GM18951 (cell line): ENCODE results near the gene OR4B1.
"Not testable (repeated sequence)": the region's sequence is repeated elsewhere in the genome, so short reads cannot be mapped to it uniquely, and the experiment has no call there.

Source experiments
- POLR2A ChIP-seq: IDR thresholded peaks from 4 replicates; pipeline ENCODE4 v1.6.1; 2011; ENCODE audit warnings: mild to moderate bottlenecking; ENCODE audit not compliant: insufficient read length, insufficient read depth; ENCODE audit errors: extremely low read depth
- in situ Hi-C: fragments of 300-500 bp; cut with MboI; formaldehyde crosslinking; loops from one replicate; pipeline ENCODE4 v1.12.0; 2022; ENCODE audit warnings: low sequenced_read_pairs, mixed read lengths, inconsistent platforms; ENCODE audit not compliant: unreplicated experiment

The OR4B1 gene, protein sequence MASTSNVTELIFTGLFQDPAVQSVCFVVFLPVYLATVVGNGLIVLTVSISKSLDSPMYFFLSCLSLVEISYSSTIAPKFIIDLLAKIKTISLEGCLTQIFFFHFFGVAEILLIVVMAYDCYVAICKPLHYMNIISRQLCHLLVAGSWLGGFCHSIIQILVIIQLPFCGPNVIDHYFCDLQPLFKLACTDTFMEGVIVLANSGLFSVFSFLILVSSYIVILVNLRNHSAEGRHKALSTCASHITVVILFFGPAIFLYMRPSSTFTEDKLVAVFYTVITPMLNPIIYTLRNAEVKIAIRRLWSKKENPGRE

DNA sequence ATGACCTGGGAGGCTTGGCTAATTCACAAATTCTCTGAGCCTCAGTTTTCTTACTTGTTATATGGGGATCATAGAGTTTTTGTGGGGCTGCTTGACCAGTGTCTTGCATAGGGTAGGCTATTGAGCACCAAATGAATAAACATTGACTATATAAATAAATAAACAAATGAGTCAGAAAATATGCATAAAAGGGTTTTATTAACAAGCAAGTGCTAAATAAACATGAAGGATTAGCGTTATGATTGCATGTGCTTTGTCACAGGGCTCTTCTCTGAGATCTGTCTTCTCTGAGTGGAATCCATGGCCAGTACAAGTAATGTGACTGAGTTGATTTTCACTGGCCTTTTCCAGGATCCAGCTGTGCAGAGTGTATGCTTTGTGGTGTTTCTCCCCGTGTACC, at the start of gene OR4B1:
Gene OR4B1 (plus strand): TSS at position 301 of the 400 bp plus-strand sequence. CDS start 0 bp downstream, at position 301.
- in situ Hi-C loops: no loop called here
- TF ChIP-seq POLR2A: no peak

DNA sequence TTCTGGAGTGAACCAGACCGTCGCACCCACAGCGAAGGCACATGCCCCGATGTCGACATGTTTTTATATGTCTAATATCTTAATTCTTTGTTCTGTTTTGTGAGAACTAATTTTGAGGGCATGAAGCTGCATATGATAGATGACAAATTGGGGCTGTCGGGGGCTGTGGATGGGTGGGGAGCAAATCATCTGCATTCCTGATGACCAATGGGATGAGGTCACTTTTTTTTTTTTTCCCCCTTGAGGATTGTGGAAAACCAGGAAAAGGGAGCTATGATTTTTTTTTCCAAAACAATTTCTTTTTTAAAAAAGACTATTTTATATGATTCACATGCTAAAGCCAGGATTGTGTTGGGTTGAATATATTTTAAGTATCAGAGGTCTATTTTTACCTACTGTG, 49.2 kb upstream of the OR4B1 start:
- no peak for TF ChIP-seq POLR2A
- in situ Hi-C loops: no loop called here

DNA sequence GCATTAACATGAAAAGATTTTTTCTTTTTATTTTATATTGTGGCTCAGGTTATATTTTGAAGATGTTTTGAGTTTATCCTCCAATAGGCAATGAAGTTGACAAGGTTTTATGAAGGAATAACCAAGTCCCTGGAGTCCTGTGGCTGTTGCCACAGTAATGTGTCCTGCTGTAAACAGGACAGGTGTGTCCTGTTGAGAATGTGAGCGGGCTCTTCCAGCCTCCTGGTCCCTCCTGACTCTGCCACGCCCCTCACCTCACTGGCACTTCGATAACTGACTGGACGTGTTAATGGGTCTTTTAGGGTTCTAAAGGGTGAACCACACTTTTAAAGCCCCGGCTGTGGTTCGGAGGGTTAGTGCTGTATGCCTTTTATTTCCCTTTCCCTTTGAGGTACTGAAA, 47.8 kb upstream of the OR4B1 start:
- in situ Hi-C loops: no loop called here
- no peak for TF ChIP-seq POLR2A

DNA sequence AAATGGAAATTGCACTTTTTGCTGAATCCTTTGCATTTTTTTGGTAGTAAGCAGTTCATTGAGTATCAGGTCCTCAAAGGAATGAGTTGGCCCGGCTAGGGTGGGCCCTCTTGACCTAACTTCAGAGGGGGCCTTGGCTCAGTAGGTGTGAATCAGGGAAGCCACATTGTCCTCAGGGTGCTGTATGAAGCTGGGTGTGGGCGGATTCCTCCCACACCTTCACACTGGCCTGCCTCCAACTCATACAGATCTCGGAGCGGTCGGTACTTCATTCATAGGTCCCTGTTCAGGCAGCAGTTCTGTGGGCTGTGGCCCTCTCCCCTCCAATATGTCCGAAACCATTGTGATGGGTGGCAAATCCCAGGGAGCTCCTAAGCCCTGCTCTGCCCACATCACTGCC, 47.4 kb upstream of the OR4B1 start:
- TF ChIP-seq POLR2A: no peak
- in situ Hi-C loops: no loop called here

DNA sequence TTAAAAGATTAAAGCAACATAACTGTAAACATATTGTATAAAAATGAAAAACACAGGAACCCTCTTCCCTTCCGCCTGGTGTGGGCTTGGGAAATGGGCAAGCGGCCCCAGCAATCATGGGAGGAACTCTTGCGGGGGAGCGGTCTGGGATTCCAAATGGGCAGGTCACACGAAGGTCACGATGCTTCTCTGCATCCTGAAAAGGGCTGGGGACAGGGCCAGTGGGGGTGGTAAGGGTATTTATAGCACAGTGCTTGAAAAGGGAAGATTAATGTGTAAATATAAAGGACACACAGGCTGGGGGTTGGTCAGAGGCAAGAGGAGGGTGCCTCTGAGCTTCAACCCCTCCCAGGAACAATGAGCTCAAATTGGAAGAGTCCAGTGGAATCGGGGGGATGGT, 46.9 kb upstream of the OR4B1 start:
- TF ChIP-seq POLR2A: no peak
- in situ Hi-C loops: no loop called here

DNA sequence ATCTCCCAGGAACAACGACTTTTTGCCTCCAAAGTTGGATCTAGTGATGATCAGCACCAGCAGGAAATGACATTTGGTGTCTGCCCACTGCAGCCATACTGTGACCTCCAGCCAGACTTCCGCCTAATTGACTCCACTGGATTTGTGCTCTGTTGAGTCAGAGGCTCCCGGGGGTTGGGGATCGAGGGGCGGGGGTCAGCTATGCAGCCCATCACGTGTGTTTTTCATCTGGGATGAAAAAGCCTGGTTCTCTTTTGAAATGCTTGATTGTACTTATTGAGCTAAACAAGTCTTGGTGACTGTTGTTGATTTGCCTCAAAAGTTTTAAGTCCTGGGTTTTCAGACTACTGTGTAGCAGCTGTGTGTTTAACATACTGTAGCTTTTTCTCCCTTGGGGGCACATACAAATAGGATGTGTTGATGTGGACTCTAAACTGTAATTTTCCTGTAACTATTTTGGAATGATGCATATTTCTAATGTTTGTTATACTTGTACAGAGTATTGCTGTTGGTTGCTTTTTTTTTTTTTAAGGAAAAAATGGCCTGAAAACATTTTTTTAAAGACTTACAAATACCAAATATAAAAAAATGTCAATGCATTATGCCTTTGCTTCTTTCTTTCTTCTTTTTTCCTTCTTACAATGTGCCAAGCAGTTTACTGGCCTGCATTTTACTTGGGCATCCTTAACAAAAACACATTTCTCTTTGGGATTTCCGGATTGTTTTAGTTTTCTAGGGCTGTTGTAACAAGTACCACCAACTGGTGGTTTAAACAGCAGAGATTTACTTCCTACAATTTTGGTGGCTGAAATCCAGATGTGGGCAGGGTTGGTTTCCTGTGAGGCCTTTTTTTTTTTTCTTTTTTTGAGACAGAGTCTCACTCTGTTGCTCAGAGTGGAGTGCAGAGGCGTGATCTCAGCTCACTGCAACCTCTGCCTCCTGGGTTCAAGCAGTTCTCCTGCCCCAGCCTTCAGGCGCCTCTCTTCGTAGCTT, 46.1 kb upstream of the OR4B1 start:
- in situ Hi-C loops: no loop called here
- TF ChIP-seq POLR2A: no peak

DNA sequence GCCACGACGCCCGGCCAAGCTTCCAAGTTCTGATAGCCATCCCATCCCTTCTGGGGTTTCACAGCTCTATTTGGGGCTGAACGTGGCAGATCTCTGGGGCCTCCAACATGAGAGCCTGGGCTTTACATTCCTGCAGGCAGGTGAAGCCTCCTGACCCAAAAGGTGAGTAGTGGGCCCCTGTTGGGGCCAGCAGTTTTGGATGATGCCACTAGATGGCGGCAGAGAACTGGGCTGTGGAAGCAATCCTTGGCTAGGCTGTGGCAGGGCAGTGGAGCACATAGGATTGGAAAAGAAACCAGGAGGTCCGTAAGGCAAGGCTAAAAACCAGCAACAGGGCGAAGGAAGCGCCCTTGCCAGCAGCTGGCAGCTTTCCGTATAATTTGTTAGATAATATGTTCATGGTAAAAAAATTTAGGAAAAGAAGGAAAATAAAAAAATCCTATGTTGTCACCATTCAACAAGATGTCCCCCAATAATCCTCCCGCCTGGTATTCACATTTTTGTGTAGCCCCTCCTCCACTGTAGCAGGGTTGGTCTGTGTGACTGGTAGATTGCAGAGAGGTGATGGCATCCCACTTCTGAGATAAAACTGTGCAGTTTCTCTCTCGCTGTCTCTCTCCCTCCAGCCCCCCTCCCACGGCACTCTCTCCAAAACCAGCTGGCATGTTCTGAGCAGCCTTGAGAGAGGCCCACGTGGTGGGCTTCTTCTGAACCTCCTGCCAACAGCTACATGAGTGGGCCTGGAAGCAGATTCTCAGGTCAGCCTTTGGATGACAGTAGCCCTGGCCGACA, 43.6 kb upstream of the OR4B1 start:
- no peak for TF ChIP-seq POLR2A
- in situ Hi-C loops: no loop called here

DNA sequence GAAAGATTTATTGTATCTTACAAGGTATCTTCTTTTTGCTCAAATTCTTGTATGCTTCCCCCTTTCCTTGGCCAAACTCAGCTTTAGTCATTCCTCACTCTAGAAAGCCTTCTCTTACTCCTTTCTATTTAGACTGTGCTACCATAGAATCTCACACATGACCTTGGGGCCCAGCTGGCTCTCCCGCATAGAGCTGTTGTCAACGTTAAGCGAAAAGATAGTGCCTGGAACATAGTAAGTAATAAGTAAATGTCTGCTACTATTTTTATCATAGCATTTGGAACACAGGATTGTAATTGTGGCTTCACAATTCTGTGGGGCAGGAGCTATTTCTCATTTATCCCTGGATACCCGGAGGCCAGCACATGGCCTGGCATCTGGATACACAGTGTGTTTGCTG, 38.9 kb upstream of the OR4B1 start:
- TF ChIP-seq POLR2A: no peak
- in situ Hi-C loops: no loop called here

DNA sequence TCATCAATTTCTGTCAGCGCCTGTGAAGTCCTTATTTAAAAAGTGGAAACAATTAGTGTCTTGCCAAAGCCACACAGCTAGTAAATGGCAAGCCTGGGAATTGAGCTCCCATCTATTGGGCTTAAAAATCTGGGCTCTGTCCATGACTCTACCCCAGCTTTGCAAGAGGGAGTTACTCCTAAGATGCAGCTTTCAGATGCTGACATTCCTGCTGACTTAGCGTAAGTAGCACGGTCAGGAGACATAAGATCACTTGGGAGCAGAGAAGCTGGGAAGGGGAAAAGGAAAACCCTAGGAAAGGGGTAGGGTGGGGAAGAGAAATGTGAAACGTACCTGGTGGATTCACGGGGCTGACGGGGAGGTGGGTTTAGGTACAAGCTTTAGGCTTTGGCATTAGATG, 36.0 kb upstream of the OR4B1 start:
- in situ Hi-C loops: no loop called here
- TF ChIP-seq POLR2A: no peak

DNA sequence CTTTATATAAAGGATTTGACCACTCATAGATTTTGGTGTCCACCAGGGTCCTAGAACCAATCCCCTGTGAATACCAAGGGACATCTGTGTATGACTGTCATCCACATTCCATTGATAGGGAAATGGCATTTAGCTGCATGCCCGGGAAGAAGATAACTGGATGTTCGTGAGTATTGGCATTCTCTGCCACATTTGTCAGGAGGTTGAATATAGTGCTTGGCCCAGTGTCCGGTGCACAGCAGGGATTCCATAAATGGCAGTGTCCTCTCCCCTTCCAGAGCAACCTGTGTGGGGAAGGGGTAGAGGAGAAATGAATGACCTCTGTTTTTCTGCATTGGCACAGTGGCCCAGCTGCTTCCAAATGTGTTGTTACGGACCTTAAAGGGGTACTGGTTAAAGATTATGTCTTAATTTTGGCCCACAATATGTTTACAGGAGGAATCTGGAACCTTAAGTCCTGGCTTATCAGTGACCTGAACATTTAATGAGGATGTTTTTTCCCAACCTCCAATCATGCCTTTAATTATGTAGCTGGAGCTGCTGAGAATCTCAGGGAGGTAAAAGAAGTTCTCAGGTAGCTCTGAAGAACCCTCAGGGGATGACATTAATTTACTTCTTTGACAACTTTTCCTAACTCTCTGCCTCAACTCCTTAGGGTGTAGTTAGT, 33.6 kb upstream of the OR4B1 start:
- no peak for TF ChIP-seq POLR2A
- in situ Hi-C loops: no loop called here

DNA sequence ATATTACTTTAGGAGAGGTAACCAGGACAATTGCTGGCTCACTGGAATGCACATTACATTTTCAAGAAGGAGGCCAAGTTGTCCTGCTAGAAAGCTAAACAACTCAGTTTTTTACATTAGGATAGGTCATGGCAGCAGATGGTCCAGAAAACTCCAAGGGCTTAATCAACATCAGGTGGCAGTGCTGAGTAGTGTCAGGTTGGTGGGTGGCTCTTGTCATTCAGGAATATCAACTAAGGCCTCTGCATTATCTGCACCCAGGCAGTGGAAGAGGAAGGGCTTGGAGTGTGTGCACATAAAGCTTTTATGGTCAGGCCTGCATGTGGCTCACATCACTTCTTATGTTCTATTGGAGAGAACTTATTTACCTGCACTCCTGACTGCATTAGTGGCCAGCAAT, 32.2 kb upstream of the OR4B1 start:
- in situ Hi-C loops: no loop called here
- no peak for TF ChIP-seq POLR2A

DNA sequence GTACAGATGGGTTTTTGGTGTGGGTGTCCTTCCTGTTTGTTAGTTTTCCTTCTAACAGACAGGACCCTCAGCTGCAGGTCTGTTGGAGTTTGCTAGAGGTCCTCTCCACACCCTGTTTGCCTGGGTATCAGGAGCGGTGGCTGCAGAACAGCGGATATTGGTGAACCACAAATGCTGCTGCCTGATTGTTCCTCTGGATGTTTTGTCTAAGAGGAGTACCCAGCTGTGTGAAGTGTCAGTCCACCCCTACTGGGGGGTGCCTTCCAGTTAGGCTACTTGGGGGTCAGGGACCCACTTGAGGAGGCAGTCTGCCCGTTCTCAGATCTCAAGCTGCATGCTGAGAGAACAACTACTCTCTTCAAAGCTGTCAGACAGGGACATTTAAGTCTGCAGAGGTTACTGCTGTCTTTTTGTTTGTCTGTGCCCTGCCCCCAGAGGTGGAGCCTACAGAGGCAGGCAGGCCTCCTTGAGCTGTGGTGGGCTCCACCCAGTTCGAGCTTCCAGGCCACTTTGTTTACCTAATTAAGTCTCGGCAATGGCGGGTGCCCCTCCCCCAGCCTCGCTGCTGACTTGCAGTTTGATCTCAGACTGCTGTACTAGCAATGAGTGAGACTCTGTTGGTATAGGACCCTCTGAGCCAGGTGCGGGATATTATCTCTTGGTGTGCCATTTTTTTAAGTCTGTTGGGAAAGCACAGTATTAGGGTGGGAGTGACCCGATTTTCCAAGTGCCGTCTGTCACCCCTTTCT, 25.5 kb upstream of the OR4B1 start:
- in situ Hi-C loops: not testable (repeated sequence)
